ENCODE results near the gene AKAP5. TPM values are rescaled to one million over a fixed set of nuclear protein-coding genes. Genes with fewer than 3 reads are reported as not detected.

Gene AKAP5
- total RNA-seq, 1 donor from 2014 or later = 4.3 TPM

GRCh38 chr14:64475585-64476273 is 10.4 kb downstream of the AKAP5 start:
- Mint-ChIP-seq H3K4me3 (ENCODE audit: unreplicated experiment) (no peak overlapping the region), H3K27me3 (ENCODE audit: low read depth) (no peaks in the 10 kb centered on the region), H3K4me1 (ENCODE audit: low read depth) (peaks cover 2% of the 10 kb centered on the region), H3K27ac (ENCODE audit: unreplicated experiment) (no peak overlapping the region), H3K9me3 (ENCODE audit: low read depth) (no peaks in the 10 kb centered on the region), H3K36me3 (ENCODE audit: low read depth) (no peaks in the 10 kb centered on the region)
- no peak for TF ChIP-seq CTCF (IDR thresholded peaks at IDR 0.05)
- DNase-seq (ENCODE audit: low spot score) = no peak

- no peak overlapping the region for H3K4me3 Mint-ChIP-seq (ENCODE audit: unreplicated experiment)
- no peak overlapping the region for H3K27ac Mint-ChIP-seq (ENCODE audit: unreplicated experiment)
- no peaks in the 10 kb centered on the region for H3K27me3 Mint-ChIP-seq (ENCODE audit: low read depth)
- no peak for DNase-seq (ENCODE audit: low spot score)
- no peak for TF ChIP-seq CTCF (IDR thresholded peaks at IDR 0.05)
- no peaks in the 10 kb centered on the region for H3K9me3 Mint-ChIP-seq (ENCODE audit: low read depth)
- H3K4me1 Mint-ChIP-seq (ENCODE audit: low read depth) = peaks cover 2% of the 10 kb centered on the region
- no peaks in the 10 kb centered on the region for H3K36me3 Mint-ChIP-seq (ENCODE audit: low read depth)
Observed at GRCh38 chr14:64476438-64476837, 11.1 kb downstream of the AKAP5 start.

GRCh38 chr14:64478634-64479250 is 13.4 kb downstream of the AKAP5 start:
- Mint-ChIP-seq H3K4me1 (ENCODE audit: low read depth) (no peaks in the 10 kb centered on the region), H3K27me3 (ENCODE audit: low read depth) (no peaks in the 10 kb centered on the region), H3K36me3 (ENCODE audit: low read depth) (no peaks in the 10 kb centered on the region), H3K27ac (ENCODE audit: unreplicated experiment) (no peak overlapping the region), H3K9me3 (ENCODE audit: low read depth) (no peaks in the 10 kb centered on the region), H3K4me3 (ENCODE audit: unreplicated experiment) (no peak overlapping the region)
- TF ChIP-seq CTCF (IDR thresholded peaks at IDR 0.05) = peak; percentile 87
- DNase-seq (ENCODE audit: low spot score) = no peak

- Mint-ChIP-seq H3K4me3 (ENCODE audit: unreplicated experiment) (no peak overlapping the region), H3K9me3 (ENCODE audit: low read depth) (no peaks in the 10 kb centered on the region), H3K27me3 (ENCODE audit: low read depth) (no peaks in the 10 kb centered on the region), H3K27ac (ENCODE audit: unreplicated experiment) (no peak overlapping the region), H3K36me3 (ENCODE audit: low read depth) (peaks cover 12% of the 10 kb centered on the region), H3K4me1 (ENCODE audit: low read depth) (no peaks in the 10 kb centered on the region)
- DNase-seq (ENCODE audit: low spot score) = no peak
- TF ChIP-seq CTCF (IDR thresholded peaks at IDR 0.05) = no peak
Observed at GRCh38 chr14:64488590-64489099, 23.3 kb downstream of the AKAP5 start.

- no peaks in the 10 kb centered on the region for H3K27me3 Mint-ChIP-seq (ENCODE audit: low read depth)
- no peaks in the 10 kb centered on the region for H3K4me1 Mint-ChIP-seq (ENCODE audit: low read depth)
- DNase-seq (ENCODE audit: low spot score) = no peak
- H3K27ac Mint-ChIP-seq (ENCODE audit: unreplicated experiment) = no peak overlapping the region
- no peaks in the 10 kb centered on the region for H3K9me3 Mint-ChIP-seq (ENCODE audit: low read depth)
- H3K36me3 Mint-ChIP-seq (ENCODE audit: low read depth) = peaks cover 14% of the 10 kb centered on the region
- H3K4me3 Mint-ChIP-seq (ENCODE audit: unreplicated experiment) = no peak overlapping the region
- TF ChIP-seq CTCF (IDR thresholded peaks at IDR 0.05) = no peak
Observed at GRCh38 chr14:64491637-64492036, 26.3 kb downstream of the AKAP5 start.

All from chondrocyte (in vitro differentiated cells).